T-cell (primary cell): ENCODE data around the gene AKAP3. TPM values are rescaled to one million over a fixed set of nuclear protein-coding genes. Genes with fewer than 3 reads are reported as not detected.

Experiments used
- ATAC-seq, 4 experiments: fragments of 200-7000 bp in 3 of 4; fragments of 150-1000 bp in 1 of 4; cut with Tn5 transposase; replicated peaks in 1 of 4; 1 replicate in 3 of 4; 2 replicates in 1 of 4; pipeline ENCODE4 v1.10.0; 2021; ENCODE audit warnings: moderate library complexity in 3 of 4, mild to moderate bottlenecking in 2 of 4, moderate number of reproducible peaks in 1 of 4
- CTCF ChIA-PET, 2 donors: fragments of 300-600 bp; sonication (Branson Sonifier 250); formaldehyde crosslinking; loops; one replicate each; lab custom pipeline; 2022; ENCODE audit warnings: antibody characterized with exemption in 2 of 2; lab: Charles Lee
- POLR2A ChIA-PET, 2 donors: fragments of 300-600 bp; sonication (Branson Sonifier 250); formaldehyde crosslinking; loops; one replicate each; lab custom pipeline; 2022; ENCODE audit warnings: antibody characterized with exemption in 2 of 2; lab: Charles Lee
- DNase-seq, 35 experiments: peaks; one replicate each; pipeline versions ENCODE4 v3.0.0 to v3.0.0-alpha.2; 2013 to 2023
- H3K27ac ChIP-seq: one replicate; pipeline ENCODE4 v1.5.1; 2013; ENCODE audit warnings: low read length
- H3K27me3 ChIP-seq, 2 experiments: replicated peaks in 1 of 2; 1 replicate in 1 of 2; 2 replicates in 1 of 2; pipeline versions ENCODE4 v1.6.1 to v1.7.0; 2013; ENCODE audit warnings: low read length in 1 of 2, mixed read lengths in 1 of 2; ENCODE audit not compliant: control insufficient read depth in 2 of 2, insufficient read depth in 2 of 2; ENCODE audit errors: extremely low read depth in 1 of 2
- H3K36me3 ChIP-seq, 2 donors: 1 replicate in 1 of 2; 2 replicates in 1 of 2; pipeline versions ENCODE4 v1.6.1 to v1.7.0; 2013; ENCODE audit warnings: low read length in 1 of 2; ENCODE audit not compliant: control insufficient read depth in 2 of 2, insufficient read depth in 1 of 2; ENCODE audit errors: extremely low read depth in 1 of 2
- H3K4me1 ChIP-seq, 2 experiments: 1 replicate in 1 of 2; 2 replicates in 1 of 2; pipeline versions ENCODE4 v1.6.1 to v1.7.0; 2013; ENCODE audit warnings: low read length in 2 of 2, mixed read lengths in 1 of 2; ENCODE audit not compliant: insufficient read depth in 2 of 2, control insufficient read depth in 1 of 2; ENCODE audit errors: extremely low read depth in 1 of 2
- H3K4me3 ChIP-seq, 2 donors: 1 replicate in 1 of 2; 2 replicates in 1 of 2; pipeline versions ENCODE4 v1.5.1 to v1.7.0; 2013; ENCODE audit warnings: mild to moderate bottlenecking in 2 of 2, low read length in 1 of 2, moderate library complexity in 1 of 2; ENCODE audit not compliant: control insufficient read depth in 1 of 2; ENCODE audit errors: extremely low read depth in 1 of 2
- H3K9me3 ChIP-seq: 2 replicates; pipeline ENCODE4 v1.7.0; 2013
- H3K27ac Mint-ChIP-seq, 2 donors: one replicate each; pipeline ENCODE4 v1.8.0; 2020 to 2021; ENCODE audit warnings: mild to moderate bottlenecking in 2 of 2, mixed read lengths in 2 of 2
- H3K27me3 Mint-ChIP-seq, 2 donors: one replicate each; pipeline ENCODE4 v1.8.0; 2021 to 2022; ENCODE audit warnings: mixed read lengths in 2 of 2
- H3K36me3 Mint-ChIP-seq: one replicate; pipeline ENCODE4 v1.8.0; 2021; ENCODE audit warnings: mixed read lengths
- H3K4me1 Mint-ChIP-seq, 3 donors: one replicate each; pipeline ENCODE4 v1.8.0; 2020 to 2022; ENCODE audit warnings: mixed read lengths in 3 of 3, mild to moderate bottlenecking in 1 of 3
- H3K4me3 Mint-ChIP-seq, 3 donors: one replicate each; pipeline ENCODE4 v1.8.0; 2020 to 2022; ENCODE audit warnings: mild to moderate bottlenecking in 3 of 3, mixed read lengths in 3 of 3, moderate library complexity in 3 of 3
- H3K9me3 Mint-ChIP-seq, 3 donors: one replicate each; pipeline ENCODE4 v1.8.0; 2020 to 2022; ENCODE audit warnings: mixed read lengths in 3 of 3
- WGBS: methylation state at CpG from one replicate; pipeline ENCODE4 v1.1.5; 2013; ENCODE audit warnings: missing lambda C conversion rate; ENCODE audit not compliant: insufficient coverage; 5-methylcytosine and 5-hydroxymethylcytosine counted together
- total RNA-seq, 35 experiments: library from RNA in 6 of 35; stranded (reverse) in 6 of 35; fragments of 120-200 nt in 1 of 35; gene quantifications; one replicate each; pipeline versions ENCODE4 v1.2.1 to v1.2.4 and lab custom pipeline; 2013 to 2026

AKAP3 gene
- total RNA-seq, 5 donors from 2014 or later (not counting 1 experiment from before 2014, with no cell fraction given): 1.5 to 7.9 (median 3.3) TPM

- Histone ChIP-seq H3K9me3 (no peaks in the 10 kb centered on the region), H3K4me1 (no peaks in the 10 kb centered on the region), H3K36me3 (no peaks in the 10 kb centered on the region), H3K27me3 (peaks cover 0 to 10% of the 10 kb centered on the region in 2 experiments), H3K27ac (no peak overlapping the region), H3K4me3 (no peak overlapping the region)
- no peak for ATAC-seq
- H3K36me3 Mint-ChIP-seq: no peaks in the 10 kb centered on the region
- peaks cover 0 to 2% of the 10 kb centered on the region in 2 donors for H3K27me3 Mint-ChIP-seq
- ChIA-PET CTCF (no interaction called here), POLR2A (interaction anchor here in 1 of 2 donors (0.7 kb wide), 1 partner anchor 55 kb away, joined by 3 read pairs; no protein-coding TSS in a partner anchor)
- H3K27ac Mint-ChIP-seq: no peak overlapping the region
- H3K9me3 Mint-ChIP-seq: no peaks in the 10 kb centered on the region
- H3K4me3 Mint-ChIP-seq: no peak overlapping the region
- 97% methylated on average over 3 of the region's 6 CpGs for WGBS
- H3K4me1 Mint-ChIP-seq: no peaks in the 10 kb centered on the region
- no peak for DNase-seq
Observed at GRCh38 chr12:4595881-4596280, 53.0 kb downstream of the AKAP3 start.

DNA sequence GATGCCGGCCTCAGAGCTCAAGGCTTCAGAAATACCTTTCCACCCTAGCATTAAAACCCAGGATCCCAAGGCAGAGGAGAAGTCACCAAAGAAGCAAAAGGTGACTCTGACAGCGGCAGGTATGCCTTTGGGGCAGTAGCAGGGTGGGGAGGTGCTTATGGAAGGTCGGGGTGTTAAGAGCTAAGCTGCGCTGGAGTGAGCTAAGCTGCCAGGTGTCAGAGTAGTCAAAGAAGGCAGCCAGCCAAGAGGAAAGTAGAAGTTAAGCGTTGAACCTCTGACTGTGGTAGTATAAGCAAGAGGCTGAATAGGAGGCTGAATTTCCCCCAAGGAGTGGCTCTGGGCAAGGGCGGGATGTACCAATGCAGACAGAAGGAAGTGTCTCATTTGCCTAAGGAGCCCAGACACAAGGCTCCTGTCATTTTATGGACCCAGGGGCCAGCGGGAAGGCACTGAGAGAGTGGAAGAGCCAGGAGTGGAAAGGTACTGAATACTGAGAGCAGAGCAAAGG is 57.6 kb downstream of the AKAP3 start:
- DNase-seq (no peak), ATAC-seq (no peak)
- Histone ChIP-seq H3K4me1 (no peaks in the 10 kb centered on the region), H3K4me3 (no peak overlapping the region), H3K27me3 (peaks cover 0 to 9% of the 10 kb centered on the region in 2 experiments), H3K36me3 (no peaks in the 10 kb centered on the region), H3K27ac (no peak overlapping the region), H3K9me3 (no peaks in the 10 kb centered on the region)
- no peaks in the 10 kb centered on the region for H3K36me3 Mint-ChIP-seq
- H3K27ac Mint-ChIP-seq: no peak overlapping the region
- H3K4me1 Mint-ChIP-seq: no peaks in the 10 kb centered on the region
- H3K27me3 Mint-ChIP-seq: peaks cover 4 to 5% of the 10 kb centered on the region in 2 donors
- ChIA-PET POLR2A (no interaction called here), CTCF (interaction anchor here in 1 of 2 donors (0.6 kb wide), 1 partner anchor 14 kb away, joined by 3 read pairs; no protein-coding TSS in a partner anchor)
- H3K4me3 Mint-ChIP-seq: no peak overlapping the region
- WGBS: 87% methylated on average over 5 of the region's 7 CpGs
- H3K9me3 Mint-ChIP-seq: no peaks in the 10 kb centered on the region

DNA sequence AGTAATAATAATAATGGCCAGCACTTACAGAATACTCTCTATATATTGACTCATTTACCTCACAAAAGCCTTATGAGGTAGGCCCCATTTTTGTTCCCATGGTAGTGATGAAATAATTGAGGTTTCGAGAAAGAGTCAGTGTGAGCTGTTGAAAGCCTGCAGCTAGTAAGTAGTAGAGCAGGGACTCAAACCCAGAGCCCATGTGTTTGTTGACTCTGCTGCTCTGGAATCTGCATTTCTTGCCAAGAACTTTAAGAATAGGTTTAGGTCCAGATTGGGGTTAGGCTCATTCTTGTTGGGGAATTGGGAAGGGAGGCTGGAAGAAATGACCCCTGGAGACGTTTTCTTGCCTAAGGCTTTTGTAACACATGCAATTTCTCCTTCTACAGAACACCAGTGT is 58.9 kb downstream of the AKAP3 start:
- Mint-ChIP-seq H3K4me3 (no peak overlapping the region), H3K27ac (no peak overlapping the region), H3K9me3 (no peaks in the 10 kb centered on the region), H3K4me1 (no peaks in the 10 kb centered on the region), H3K27me3 (peaks cover 4 to 9% of the 10 kb centered on the region in 2 donors), H3K36me3 (no peaks in the 10 kb centered on the region)
- no peaks in the 10 kb centered on the region for H3K36me3 ChIP-seq
- ChIA-PET CTCF (interaction anchor here in 1 of 2 donors (0.6 kb wide), 1 partner anchor 15 kb away, joined by 3 read pairs; no protein-coding TSS in a partner anchor), POLR2A (no interaction called here)
- no peaks in the 10 kb centered on the region for H3K9me3 ChIP-seq
- ATAC-seq: no peak
- H3K27ac ChIP-seq: no peak overlapping the region
- H3K4me1 ChIP-seq: no peaks in the 10 kb centered on the region
- peaks cover 0 to 7% of the 10 kb centered on the region in 2 experiments for H3K27me3 ChIP-seq
- no peak for DNase-seq
- 38% methylated on average over 1 of the region's 2 CpGs for WGBS
- no peak overlapping the region for H3K4me3 ChIP-seq

DNA sequence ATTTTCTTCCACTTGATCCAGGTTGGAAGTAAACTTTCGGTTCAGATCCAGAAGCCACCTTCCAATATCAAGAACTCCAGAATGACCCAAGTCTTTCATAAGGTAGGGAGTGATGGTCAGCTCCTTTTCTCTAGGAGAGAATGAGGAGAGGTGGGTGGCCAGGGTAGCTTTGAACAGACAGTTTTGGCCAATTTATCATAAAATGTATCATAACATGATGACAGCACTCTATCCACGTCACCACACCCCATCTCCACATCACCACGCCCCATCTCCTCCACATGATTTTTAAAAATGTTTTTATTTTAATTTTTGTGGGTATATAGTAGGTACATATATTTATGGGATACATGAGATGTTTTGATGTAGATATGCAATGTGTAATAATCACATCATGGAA is 59.9 kb downstream of the AKAP3 start:
- Mint-ChIP-seq H3K4me3 (no peak overlapping the region), H3K27me3 (peaks cover 8 to 12% of the 10 kb centered on the region in 2 donors), H3K27ac (no peak overlapping the region), H3K9me3 (no peaks in the 10 kb centered on the region), H3K4me1 (no peaks in the 10 kb centered on the region), H3K36me3 (no peaks in the 10 kb centered on the region)
- H3K4me3 ChIP-seq: no peak overlapping the region
- no peak overlapping the region for H3K27ac ChIP-seq
- WGBS: no CpG with 5 or more reads among the region's 3 CpGs
- no peak for DNase-seq
- peaks cover 0 to 7% of the 10 kb centered on the region in 2 experiments for H3K27me3 ChIP-seq
- H3K36me3 ChIP-seq: no peaks in the 10 kb centered on the region
- ChIA-PET POLR2A (no interaction called here), CTCF (no interaction called here)
- no peaks in the 10 kb centered on the region for H3K9me3 ChIP-seq
- no peak for ATAC-seq
- no peaks in the 10 kb centered on the region for H3K4me1 ChIP-seq

DNA sequence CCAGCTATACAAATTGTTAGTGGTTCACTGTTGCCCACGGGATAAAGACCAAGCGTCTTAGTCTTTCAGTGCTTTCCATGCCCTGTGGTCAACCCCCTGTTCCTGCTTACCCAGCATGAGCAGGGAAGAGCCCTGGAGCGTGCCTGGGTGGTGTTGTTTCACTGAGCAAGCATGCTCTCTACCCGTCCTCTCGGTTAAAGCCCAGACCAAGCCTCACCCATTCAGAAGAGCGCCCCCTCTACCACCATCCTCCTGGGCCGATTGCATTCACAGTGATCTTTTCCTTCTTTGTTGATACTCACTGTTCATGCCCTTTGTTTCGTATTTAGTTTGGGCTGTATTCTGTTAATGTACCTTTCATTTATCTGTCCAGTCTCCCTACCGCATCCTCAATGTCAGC is 61.7 kb downstream of the AKAP3 start:
- no peak overlapping the region for H3K4me3 ChIP-seq
- DNase-seq (no peak), ATAC-seq (no peak)
- H3K27me3 ChIP-seq: peaks cover 0 to 16% of the 10 kb centered on the region in 2 experiments
- CTCF ChIA-PET: no interaction called here
- H3K36me3 Mint-ChIP-seq: no peaks in the 10 kb centered on the region
- H3K27ac Mint-ChIP-seq: no peak overlapping the region
- POLR2A ChIA-PET: no interaction called here
- no peaks in the 10 kb centered on the region for H3K4me1 ChIP-seq
- H3K36me3 ChIP-seq: no peaks in the 10 kb centered on the region
- no peaks in the 10 kb centered on the region for H3K9me3 ChIP-seq
- no peak overlapping the region for H3K4me3 Mint-ChIP-seq
- no peaks in the 10 kb centered on the region for H3K4me1 Mint-ChIP-seq
- 70% methylated on average over 2 of the region's 9 CpGs for WGBS
- peaks cover 15 to 16% of the 10 kb centered on the region in 2 donors for H3K27me3 Mint-ChIP-seq
- no peak overlapping the region for H3K27ac ChIP-seq
- no peaks in the 10 kb centered on the region for H3K9me3 Mint-ChIP-seq

- Histone ChIP-seq H3K4me3 (no peak overlapping the region), H3K27me3 (peaks cover 0 to 15% of the 10 kb centered on the region in 2 experiments), H3K36me3 (no peaks in the 10 kb centered on the region), H3K4me1 (no peaks in the 10 kb centered on the region), H3K27ac (no peak overlapping the region), H3K9me3 (no peaks in the 10 kb centered on the region)
- DNase-seq (no peak), ATAC-seq (no peak)
- Mint-ChIP-seq H3K4me3 (no peak overlapping the region), H3K27ac (no peak overlapping the region), H3K36me3 (no peaks in the 10 kb centered on the region), H3K27me3 (peaks cover 15 to 16% of the 10 kb centered on the region in 2 donors), H3K9me3 (no peaks in the 10 kb centered on the region), H3K4me1 (no peaks in the 10 kb centered on the region)
- WGBS: 66% methylated on average over 3 of the region's 5 CpGs
- ChIA-PET POLR2A (no interaction called here), CTCF (interaction anchor here in 1 of 2 donors (0.6 kb wide), 1 partner anchor 127 kb away, joined by 3 read pairs; no protein-coding TSS in a partner anchor)
Observed at GRCh38 chr12:4586500-4586899, 62.4 kb downstream of the AKAP3 start.
